Hematopoietic multipotent progenitor cell treated with erythropoietin and hydrocortisone succinate and interleukin-3 and kit ligand, for 6 days (in vitro differentiated cells): ENCODE data around the gene RHBDD1.

ENCODE experiments used
- DNase-seq: peaks from one replicate; pipeline ENCODE4 v3.0.0-alpha.2; 2015

Gene RHBDD1

DNA sequence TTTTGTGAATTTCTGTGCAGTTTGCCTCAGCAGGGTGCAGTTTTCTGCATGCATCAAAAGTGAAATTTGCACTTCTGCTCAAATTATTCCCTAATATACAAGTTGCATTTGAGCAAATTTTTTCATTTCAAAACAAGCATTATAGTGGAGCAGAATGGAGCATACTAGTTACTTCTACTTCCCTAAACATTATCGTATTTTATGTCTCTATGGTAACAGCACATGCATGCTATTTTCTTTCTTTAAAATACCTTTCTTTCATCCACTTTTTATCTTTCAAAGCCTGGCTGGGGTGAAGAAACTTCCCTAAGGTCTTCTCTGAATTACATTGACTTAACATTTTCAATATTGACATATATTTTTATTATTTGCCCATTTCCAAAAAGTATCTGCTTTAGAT lies 11.2 kb downstream of the RHBDD1 start:
- no peak for DNase-seq

DNA sequence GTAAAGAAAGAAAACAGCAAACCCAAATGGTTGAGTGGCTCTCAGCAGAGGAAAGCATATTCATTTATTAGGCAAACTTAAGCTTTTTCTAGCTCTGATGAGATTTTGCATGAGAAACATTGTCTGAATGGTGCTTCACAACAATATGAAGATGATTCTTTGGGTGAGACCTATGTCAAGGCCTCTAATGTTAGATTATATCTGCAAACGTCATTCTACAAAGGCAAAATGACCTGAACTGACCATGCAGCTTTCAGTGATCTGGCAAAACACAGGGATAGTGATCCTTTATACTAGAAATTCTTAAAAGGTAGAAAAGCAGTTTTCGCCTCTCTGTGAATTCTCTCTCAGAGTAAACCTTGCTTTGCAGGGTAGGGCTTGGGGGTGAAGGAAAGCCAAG lies 11.7 kb downstream of the RHBDD1 start:
- DNase-seq: no peak

DNA sequence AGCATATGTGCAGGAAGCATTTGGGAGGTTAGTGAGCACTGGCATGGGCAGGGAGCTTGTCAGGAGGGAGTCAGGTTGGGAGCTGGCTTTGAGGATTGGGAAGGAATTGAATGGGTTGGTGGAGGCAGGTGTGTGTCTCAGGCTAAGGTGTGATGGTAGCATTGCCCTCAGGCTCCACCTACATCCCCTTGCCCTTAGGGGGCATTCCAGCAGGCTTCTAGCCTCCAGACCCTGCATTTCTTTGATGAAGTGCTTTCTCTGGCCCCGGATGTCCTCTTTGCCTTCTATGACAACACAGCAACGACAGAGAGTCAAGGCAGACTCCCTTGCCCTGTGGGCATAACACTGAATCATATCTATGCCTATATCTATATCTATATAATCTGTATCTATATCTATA lies 13.5 kb downstream of the RHBDD1 start:
- no peak for DNase-seq

DNA sequence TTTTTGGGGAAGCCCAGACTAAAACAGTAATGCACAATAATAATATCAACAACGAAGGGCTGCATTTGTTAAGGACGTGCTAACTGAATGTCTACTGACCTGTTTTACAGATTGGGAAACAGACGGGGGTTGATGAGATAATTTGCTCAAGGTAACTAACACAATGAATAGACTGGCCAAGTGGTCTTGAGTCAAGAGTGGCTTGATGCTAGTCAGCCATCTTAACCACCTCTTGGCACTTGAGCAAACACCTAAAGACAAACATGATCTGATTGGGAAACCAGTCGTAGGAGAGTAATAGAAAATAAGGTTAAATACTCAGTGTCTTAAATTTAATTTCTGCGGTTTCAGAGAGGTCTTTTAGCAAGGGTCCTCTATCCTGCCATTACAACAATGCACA lies 14.2 kb downstream of the RHBDD1 start:
- no peak for DNase-seq

DNA sequence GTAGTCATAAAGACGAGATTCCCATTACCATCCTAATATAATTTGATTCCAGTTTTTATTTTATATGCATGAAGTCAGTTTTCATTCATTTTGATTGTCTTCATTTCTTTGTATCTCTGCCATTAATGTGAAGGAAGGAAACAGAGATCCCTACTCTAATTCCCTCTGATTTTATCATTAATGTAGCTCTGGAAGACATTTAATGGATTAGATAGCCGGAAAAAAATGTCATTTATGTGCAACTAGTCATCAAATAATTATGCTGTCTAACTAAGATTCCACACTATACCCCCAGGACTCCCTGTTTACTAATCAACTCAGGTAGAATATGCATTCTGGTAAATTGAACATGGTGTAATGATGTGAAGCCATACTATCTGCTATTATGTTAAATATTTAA lies 19.9 kb downstream of the RHBDD1 start:
- DNase-seq: no peak

DNA sequence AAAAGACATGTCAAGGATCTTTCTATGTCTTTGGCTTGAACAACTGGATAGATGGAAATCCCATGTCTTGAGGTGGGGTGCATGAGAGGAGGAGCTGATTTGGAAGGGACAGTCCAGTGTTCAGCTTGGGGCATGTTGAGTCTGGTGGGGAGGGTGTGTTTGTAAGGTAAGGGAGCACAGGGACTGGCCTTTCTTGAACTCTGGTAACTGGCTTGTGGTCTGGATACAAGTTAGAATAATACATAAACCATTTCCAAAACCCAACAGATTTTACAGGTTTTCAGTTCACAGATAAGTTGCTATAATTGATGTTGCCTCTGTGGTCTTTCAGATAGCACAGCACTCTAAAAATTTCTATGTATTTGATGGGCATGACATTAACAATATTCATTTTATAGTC lies 24.2 kb downstream of the RHBDD1 start:
- DNase-seq: no peak

DNA sequence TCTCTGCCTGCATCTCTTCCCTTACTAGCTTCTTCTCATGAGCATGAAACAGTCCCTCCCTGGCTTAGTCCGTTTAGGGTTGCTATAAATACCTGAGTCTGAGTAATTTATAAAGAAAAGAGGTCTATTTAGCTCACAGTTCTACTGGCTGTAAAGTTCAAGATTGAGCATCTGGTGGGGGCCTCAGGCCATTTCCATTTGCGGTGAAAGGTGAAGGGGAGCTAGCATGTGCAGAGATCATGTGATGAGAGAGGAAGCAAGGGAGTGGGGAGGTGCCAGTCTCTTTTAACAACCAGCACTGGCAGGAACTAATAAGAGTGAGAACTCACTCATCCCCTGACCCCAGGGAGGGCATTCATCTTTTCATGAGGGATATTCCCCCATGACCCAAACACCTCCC lies 26.8 kb downstream of the RHBDD1 start:
- DNase-seq: no peak

DNA sequence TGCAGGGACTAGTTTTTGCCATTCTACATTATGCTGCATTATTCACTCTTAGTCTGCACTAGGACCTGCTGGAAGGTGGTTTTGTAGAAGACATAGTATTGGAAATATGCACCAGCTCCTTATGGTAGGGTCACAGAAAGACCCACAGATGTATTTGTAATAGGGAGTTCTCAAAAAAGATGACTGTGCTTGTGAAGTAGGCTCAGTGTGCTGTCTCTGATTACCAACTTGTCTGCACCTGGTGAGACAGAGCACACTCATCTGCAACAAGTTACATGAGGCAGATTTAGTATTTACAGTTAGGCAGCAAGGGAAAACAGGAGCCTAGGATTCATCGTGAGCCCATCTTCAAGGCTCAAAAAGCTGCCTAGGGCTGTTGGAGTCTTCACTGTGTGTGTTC lies 29.4 kb downstream of the RHBDD1 start:
- DNase-seq: no peak

DNA sequence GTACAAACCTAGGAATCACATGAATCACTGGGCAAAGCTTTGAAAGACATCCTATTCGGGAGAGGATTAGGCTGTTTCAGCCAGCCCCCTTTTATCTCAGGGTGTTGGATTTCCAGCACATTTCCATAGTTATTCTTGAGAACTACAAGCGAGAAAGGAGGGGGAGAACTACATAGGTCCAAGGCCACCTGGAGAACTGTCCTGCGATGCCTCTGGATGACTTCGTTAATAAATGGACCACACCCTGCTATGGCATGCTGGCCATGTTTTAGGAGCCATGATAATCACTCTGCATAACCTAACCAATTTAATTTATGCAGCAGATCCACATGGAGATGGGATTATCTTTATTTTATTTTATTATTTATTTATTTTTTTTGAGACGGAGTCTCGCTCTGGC lies 29.9 kb downstream of the RHBDD1 start:
- no peak for DNase-seq

DNA sequence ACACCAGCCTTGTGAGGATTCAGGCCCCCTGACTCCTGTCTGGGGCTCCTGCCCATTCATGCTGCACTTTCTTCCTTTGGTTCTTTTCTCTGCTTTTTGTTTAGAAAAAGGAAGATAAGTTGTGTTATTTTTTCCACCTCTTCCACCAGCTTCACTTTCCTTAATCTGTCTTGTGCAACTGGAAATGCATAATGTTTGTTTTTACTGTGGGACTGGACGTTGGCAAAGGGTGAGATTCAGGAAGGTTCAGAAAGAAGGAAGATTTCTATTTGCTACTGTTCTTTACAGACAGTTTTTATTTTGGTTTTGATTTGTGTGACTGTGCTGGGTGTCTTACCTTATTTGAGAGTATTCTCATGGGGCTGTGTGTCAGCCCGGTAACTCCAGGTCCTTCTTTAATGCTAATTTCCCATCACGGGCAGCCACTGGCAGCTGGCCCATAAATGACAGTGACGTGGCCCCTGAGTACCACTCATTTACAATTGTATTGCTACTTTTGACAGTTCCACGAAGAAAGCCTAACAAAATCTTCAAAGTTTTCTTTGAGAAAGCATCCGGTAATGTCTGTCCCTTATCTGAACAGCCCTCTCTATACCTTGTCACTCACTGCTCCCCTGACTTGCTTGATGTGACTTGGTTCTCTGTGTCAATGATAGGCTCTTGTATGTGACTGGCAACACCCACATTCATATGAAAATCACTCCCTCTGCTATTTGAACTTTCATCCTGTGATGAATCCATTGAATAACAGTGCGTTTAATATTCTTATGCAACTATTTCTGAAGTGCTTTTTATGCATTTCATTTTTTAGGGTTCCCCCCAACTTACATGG lies 32.7 kb downstream of the RHBDD1 start:
- no peak for DNase-seq

DNA sequence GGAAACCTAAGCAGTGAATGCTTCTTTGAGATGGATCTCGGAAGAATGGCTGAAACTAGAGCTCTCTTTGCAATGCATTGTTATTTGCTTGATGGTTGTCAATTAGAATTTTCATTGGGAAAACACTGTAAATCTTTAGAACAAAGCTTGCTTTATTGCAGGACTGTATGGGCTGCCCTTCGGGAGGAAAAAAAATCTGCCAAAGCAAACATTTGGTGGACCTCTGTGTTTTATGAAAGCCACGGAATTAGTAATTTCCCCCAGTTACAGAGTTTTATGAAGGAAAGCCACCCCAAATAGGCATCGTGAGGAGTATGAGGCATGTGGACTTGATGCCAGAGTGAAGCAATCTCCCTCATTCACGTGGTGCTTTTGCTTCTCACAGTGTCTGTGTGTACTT lies 33.5 kb downstream of the RHBDD1 start:
- DNase-seq: no peak

DNA sequence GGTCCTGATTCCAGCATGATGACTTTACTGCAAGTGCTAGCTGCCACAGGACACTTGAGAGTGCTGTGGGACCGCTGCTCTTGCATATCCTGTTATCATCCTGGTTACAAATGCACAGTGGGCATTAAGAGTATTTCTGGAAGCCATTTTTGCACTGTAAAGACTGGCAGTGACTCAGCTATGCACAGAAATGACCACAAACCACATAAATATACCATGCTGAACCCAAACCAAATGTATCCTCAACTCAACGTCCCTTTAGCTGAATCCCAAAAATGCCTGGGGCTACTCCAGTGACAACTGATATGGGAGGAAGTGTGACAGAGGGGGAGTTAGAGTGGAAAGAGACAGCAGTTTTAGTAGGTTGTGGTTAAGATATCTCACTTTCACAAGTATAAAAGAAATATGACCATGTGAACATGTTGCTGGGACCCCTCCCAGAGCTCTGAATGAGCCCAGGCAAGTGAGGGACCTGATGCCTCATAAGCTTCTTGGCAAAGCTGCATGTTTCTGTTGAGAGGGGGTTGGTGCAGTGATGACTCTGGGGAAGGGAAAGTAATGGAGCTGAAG lies 37.3 kb downstream of the RHBDD1 start:
- DNase-seq: peak; percentile 83

DNA sequence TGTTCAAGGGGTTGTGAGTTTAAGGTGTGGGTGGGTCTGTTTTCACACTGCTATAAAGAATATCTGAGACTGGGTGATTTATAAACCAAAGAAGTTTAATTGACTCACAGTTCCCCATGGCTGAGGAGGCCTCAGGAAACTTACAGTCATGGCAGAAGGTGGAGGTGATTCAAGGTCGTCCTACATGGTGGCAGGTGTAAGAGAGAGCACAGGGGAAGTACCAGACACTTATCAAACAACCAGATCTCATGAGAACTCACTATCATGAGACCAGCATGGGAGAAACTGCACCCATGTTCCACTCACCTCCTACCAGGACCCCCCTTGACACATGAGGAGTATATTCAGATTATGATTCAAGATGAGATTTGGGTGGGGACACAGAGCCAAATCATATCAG lies 38.0 kb downstream of the RHBDD1 start:
- DNase-seq: no peak

DNA sequence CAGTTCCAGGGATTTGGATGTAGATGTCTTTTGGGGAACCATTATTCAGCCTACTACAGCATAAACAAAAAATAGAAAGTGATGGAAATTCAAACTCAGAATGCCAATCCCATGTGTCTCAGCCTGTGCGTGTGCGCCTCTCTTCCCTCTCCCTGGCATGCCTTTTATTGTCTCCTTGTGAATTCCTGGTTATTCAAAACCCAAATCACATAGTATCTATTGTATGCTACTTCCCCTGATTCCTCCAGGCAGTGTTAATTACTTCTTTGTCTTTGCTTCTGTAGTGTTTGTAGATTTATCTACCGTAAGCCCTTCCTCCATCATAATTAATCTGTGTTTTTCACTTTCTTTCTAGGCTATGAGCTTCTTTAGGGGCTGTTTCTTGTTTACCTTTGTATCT lies 38.9 kb downstream of the RHBDD1 start:
- no peak for DNase-seq

DNA sequence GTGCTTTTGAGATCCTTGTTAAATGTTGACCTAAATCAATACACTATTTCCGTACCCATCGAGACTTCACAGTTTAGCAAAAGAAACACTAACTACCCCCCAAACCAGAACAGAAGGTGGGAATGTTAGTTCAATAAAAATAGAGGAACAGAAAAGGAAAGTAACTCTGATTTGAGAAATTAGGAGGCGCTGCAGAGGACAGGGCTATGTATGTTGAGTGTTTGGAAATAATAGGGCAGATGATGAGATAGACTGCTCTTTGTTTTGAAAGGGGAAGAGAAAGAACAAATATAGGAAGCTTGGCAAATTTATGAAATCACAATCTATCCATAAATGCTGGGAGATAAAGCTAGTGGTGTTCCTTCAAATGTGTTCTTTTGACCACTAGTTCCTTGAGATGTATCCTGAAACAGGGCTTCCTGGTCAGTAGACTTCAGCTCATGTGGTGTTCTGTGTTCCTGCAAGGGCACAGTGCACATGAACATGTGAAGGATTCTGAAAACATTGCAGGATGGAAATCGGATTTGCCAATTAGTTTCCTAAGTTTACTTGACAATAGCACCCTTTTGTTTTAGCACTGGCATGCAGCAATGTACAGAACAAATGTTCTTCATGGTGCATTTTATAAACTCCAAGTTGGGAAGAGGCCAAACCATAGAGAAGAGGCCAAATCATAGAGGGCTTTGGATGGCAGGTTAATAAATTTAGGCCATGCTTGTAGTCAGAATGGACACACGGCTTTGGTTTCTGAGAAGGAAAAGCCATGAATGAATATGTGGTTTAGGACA lies 39.8 kb downstream of the RHBDD1 start:
- DNase-seq: no peak

DNA sequence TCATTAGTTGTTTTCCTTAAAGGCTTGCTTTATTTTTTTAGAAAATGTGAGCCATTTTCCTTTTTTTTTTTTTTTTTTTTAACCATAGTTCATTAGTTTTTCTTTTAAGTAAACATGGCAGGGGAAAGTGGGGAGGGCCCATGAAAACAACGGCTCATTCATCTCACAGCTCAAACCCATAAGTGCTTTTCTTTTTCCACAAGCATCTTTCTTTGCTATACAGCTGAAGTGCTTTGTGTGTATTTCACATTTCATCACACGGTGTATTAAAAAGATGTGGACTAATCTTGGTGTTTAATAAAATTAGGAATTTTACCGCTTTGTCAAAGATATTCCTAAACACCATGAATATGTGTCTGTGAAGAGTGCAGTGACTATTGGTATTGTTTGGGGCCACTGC lies 41.6 kb downstream of the RHBDD1 start:
- no peak for DNase-seq

DNA sequence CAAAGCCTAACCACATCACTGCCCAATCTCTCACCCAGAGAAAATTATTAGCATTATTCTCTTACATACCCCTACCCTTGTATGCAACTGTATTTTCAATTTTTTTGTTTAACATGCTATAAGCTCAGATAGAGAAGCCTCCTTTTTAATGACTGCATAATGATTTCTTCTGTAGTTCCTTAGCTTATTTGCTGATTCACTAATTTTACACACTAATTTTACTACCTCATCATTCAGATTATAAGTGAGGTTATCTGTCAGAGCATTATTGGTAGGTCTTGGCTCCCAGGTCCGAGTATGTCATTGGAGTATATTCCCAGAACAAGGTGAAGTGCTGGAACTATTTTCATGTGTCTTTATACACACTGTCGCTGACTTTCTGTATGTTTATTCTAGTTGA lies 45.4 kb downstream of the RHBDD1 start:
- no peak for DNase-seq

DNA sequence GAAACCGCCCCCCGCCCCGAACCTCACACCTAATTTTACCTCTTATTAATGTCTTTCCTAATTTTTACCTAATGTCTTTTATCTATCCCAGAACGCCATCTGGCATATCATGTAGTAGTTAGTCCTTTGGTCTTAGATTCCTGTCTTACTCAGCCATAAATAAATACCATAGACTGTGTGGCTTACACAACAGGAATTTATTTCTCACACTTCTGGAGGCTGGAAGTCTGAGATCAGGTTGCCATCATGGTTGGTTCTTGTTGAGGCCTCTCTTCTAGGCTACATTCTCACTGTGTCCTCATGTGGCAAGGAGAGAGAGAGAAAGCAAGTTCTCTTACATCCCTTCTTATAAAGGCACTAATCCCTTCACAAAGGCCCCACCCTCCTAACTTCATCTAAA lies 46.8 kb downstream of the RHBDD1 start:
- DNase-seq: no peak

DNA sequence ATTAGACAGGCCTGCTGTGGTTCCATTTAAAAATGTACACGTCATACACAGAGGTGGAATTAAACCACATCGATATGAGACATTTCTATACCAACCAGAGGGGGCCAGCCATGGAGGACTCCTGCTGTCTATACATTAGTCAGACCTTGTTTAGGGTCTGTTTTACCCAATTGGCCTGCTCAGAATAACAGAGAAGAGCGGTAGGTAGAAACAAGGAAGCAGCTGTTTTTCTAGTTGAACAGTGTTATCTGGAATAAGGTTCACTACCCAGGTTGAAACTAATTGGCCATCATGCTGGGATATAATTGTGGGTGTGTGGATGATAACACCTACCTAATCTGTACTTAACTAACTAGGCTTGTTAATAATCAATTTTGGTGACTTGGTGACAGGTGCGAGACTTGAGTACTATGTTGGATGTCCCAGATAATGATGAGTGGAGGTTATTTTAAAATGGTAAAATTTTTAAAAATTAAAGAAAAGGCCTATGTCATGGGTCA lies 47.5 kb downstream of the RHBDD1 start:
- no peak for DNase-seq

DNA sequence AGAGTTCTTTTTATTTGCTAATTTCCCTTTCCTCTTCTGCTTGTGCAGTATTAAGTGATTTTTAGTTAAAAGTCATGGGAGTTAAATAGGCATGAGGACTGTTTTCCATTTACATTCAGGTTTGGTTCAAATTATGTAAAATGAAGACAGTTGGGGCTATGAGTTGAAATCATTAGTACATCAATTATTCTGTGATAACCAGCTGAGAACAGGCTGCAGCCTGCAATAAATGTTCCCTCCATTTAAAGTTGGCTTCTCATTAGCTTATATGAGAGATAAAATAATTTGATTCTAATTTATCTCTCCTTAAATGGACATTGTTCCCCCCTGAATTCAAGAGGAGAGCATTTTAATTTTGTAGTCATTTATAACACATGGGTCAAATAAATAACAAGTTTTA lies 48.3 kb downstream of the RHBDD1 start:
- DNase-seq: no peak

DNA sequence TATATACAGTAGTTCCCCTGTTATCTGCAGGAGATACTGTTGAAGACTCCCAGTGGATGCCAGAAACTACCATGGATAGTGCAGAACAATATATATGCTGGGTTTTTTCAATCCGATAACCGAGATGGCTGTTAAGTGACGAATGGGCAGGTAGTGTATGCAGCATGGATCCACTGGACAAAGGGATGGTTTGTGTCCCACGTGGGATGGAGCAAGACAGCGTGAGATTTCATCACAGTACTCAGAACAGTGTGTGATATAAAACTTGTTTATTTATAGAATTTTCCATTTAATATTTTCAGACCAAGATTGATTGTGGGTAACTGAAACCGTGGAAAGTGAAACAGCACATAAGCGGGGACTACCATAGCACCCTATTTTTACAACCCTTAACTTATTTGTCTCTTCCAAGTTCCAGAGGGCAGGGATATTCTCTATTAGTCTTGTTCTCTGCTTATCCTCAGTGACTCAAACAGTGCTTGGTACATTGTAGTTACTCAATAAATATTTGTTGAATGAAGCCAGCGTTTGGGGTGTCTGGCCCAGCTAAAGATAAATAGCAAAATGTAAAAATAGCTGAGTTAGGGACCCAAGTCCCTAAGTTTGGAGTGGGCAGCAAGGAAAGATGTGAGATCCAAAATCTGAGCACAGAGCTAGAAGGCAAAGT lies 50.0 kb downstream of the RHBDD1 start:
- no peak for DNase-seq

DNA sequence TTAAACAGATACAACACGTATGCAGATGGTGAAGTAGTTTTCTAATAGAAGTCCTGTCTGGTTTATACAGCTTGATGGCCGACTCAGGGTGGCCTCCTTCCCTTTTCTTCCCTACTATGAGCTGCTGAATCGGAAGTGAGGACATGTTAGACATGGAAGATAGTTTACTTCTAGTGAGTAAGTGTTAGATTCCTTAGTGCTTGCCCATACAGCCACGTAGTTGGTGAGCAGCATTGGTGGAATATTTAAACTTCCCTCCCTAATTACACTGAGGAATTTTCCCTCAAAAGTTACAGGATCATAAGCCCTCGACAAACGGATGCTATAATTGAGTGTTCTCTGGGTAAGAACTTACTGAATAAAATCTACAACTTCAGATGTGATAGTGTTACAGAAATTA lies 52.1 kb downstream of the RHBDD1 start:
- no peak for DNase-seq

DNA sequence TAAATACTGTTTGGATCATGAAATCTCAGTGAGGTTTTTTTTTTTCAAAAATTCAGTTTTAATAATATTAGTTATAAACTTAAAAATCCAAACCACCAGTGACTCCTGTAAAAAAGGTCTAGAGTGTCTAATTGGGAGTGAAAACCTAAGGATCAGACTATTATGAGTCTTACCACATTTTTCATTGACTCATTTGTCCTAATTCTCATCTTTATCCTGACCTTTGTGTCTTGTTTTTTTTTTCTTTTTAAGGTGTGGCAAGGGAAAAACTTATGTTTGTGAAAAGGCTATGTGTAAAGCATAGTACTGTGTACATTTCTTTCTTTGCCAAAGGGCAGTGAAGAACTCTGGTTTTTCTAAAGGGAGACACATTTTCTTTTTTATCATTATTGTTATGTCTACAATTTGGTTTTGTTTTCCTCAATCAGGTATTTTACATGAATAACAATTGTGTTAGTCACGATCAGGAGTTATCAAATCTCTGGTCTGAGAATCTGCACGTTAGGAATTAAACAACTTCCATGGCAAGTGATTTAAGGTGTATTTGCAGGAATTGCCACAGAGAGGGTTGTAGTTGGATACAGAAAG lies 52.6 kb downstream of the RHBDD1 start:
- DNase-seq: no peak
